CD4-positive, alpha-beta T cell treated with Interleukin-10 for 1 hour (primary cell): ENCODE results near the gene SPSB1.
"Not testable (repeated sequence)": the region's sequence is repeated elsewhere in the genome, so short reads cannot be mapped to it uniquely, and the experiment has no call there.

Experiments
- DNase-seq: peaks from one replicate; pipeline ENCODE4 v3.0.0-alpha.2; 2020

Gene SPSB1

GRCh38 chr1:9280015-9280860 lies 12.5 kb upstream of the SPSB1 start:
- DNase-seq = no peak

GRCh38 chr1:9281071-9281827 lies 11.4 kb upstream of the SPSB1 start:
- no peak for DNase-seq

GRCh38 chr1:9281908-9282695 lies 10.6 kb upstream of the SPSB1 start:
- DNase-seq = no peak

GRCh38 chr1:9282696-9282955 lies 10.1 kb upstream of the SPSB1 start:
- no peak for DNase-seq

- no peak for DNase-seq
Measured at GRCh38 chr1:9284061-9284460, 8.6 kb upstream of the SPSB1 start.

- DNase-seq = no peak
Measured at GRCh38 chr1:9286556-9286955, 6.1 kb upstream of the SPSB1 start.

GRCh38 chr1:9289090-9289534 lies 3.6 kb upstream of the SPSB1 start:
- DNase-seq = peak; percentile 85

- no peak for DNase-seq
Measured at GRCh38 chr1:9289711-9290485, 2.8 kb upstream of the SPSB1 start.

GRCh38 chr1:9291914-9292360 lies 757 bp upstream of the SPSB1 start:
- DNase-seq = no peak

- DNase-seq = no peak
Measured at GRCh38 chr1:9293241-9293532, 493 bp downstream of the SPSB1 start.

GRCh38 chr1:9293533-9294404 lies 1.1 kb downstream of the SPSB1 start:
- DNase-seq = peak; percentile 43

- DNase-seq = no peak
Measured at GRCh38 chr1:9294405-9294773, 1.7 kb downstream of the SPSB1 start.

GRCh38 chr1:9294910-9295636 lies 2.4 kb downstream of the SPSB1 start:
- DNase-seq = peak; percentile 32

GRCh38 chr1:9295884-9296283 lies 3.2 kb downstream of the SPSB1 start:
- no peak for DNase-seq

- no peak for DNase-seq
Measured at GRCh38 chr1:9296850-9297249, 4.2 kb downstream of the SPSB1 start.

- no peak for DNase-seq
Measured at GRCh38 chr1:9297831-9298230, 5.1 kb downstream of the SPSB1 start.

- DNase-seq = no peak
Measured at GRCh38 chr1:9298282-9298681, 5.6 kb downstream of the SPSB1 start.

GRCh38 chr1:9299571-9300541 lies 7.2 kb downstream of the SPSB1 start:
- not testable (repeated sequence) for DNase-seq

- no peak for DNase-seq
Measured at GRCh38 chr1:9300573-9300972, 7.9 kb downstream of the SPSB1 start.
